H1 (cell line): Measurements from ENCODE around the gene RNF31. TPM values are rescaled to one million over a fixed set of nuclear protein-coding genes. Genes with fewer than 3 reads are reported as not detected.

Experiments
- CTCF ChIA-PET: fragments of 300-600 bp; sonication (Branson Sonifier 250); formaldehyde crosslinking; loops from one replicate; lab custom pipeline; 2021; ENCODE audit not compliant: partially characterized antibody; lab: Charles Lee
- POLR2A ChIA-PET: fragments of 300-600 bp; sonication (Branson Sonifier 250); formaldehyde crosslinking; loops from one replicate; lab custom pipeline; 2021; ENCODE audit warnings: inconsistent platforms; ENCODE audit not compliant: partially characterized antibody; lab: Charles Lee
- DNase-seq, 2 experiments: peaks; one replicate each; pipeline versions ENCODE4 v3.0.0 to v3.0.0-alpha.2; 2010 to 2022; ENCODE audit warnings: low spot score in 2 of 2, low read depth in 1 of 2, mixed read lengths in 1 of 2
- FAIRE-seq: peaks from 2 replicates; lab custom pipeline; 2011; peaks lifted over from hg19 to GRCh38; lab: Jason Lieb, UNC
- H2AFZ ChIP-seq: 2 replicates; pipeline ENCODE4 v1.8.1; 2012; ENCODE audit warnings: low read length, inconsistent platforms
- H2AK5ac ChIP-seq: 2 replicates; pipeline ENCODE4 v1.6.1; 2013; ENCODE audit warnings: low read depth, low read length
- H2BK120ac ChIP-seq: replicated peaks from 2 replicates; pipeline ENCODE3; 2013; ENCODE audit warnings: low read depth, low read length, inconsistent platforms
- H2BK12ac ChIP-seq: 2 replicates; pipeline ENCODE4 v1.6.1; 2013; ENCODE audit warnings: low read depth, low read length
- H2BK15ac ChIP-seq: 2 replicates; pipeline ENCODE4 v1.6.1; 2013; ENCODE audit warnings: low read length
- H2BK20ac ChIP-seq: 2 replicates; pipeline ENCODE4 v1.6.1; 2013; ENCODE audit warnings: low read length
- H2BK5ac ChIP-seq: 2 replicates; pipeline ENCODE4 v1.6.1; 2013; ENCODE audit warnings: low read depth, low read length
- H3K14ac ChIP-seq: 2 replicates; pipeline ENCODE4 v1.6.1; 2013; ENCODE audit warnings: inconsistent platforms; ENCODE audit not compliant: insufficient read length
- H3K18ac ChIP-seq: 2 replicates; pipeline ENCODE4 v1.6.1; 2013; ENCODE audit warnings: low read length; ENCODE audit errors: extremely low read depth
- H3K23ac ChIP-seq: 2 replicates; pipeline ENCODE4 v1.6.1; 2013; ENCODE audit warnings: inconsistent platforms; ENCODE audit not compliant: insufficient read length
- H3K23me2 ChIP-seq: 2 replicates; pipeline ENCODE4 v1.6.1; 2013; ENCODE audit warnings: low read depth, low read length
- H3K27ac ChIP-seq: 2 replicates; pipeline ENCODE4 v1.6.1; 2011; ENCODE audit warnings: low read depth, low read length, inconsistent platforms
- H3K27me3 ChIP-seq, 4 experiments: replicated peaks in 1 of 4; 1 replicate in 1 of 4; 2 replicates in 3 of 4; pipeline versions ENCODE4 v1.6.1 to v1.8.1; 2011 to 2013; ENCODE audit warnings: low read length in 3 of 4, mild to moderate bottlenecking in 3 of 4, inconsistent platforms in 2 of 4, mixed read lengths in 2 of 4, moderate library complexity in 1 of 4; ENCODE audit not compliant: control insufficient read depth in 3 of 4, insufficient read depth in 3 of 4; ENCODE audit errors: extremely low read depth in 1 of 4
- H3K36me3 ChIP-seq, 4 experiments: 2 replicates each; pipeline versions ENCODE4 v1.6.1 to v1.8.1; 2011 to 2013; ENCODE audit warnings: mild to moderate bottlenecking in 4 of 4, low read length in 3 of 4, moderate library complexity in 2 of 4, control low read depth in 1 of 4, inconsistent platforms in 1 of 4; ENCODE audit not compliant: insufficient read depth in 4 of 4, control insufficient read depth in 2 of 4
- H3K4ac ChIP-seq: replicated peaks from 2 replicates; pipeline ENCODE3; 2013; ENCODE audit warnings: low read length, low read depth, mixed read lengths, inconsistent platforms; ENCODE audit not compliant: insufficient read length
- H3K4me1 ChIP-seq, 4 experiments: replicated peaks in 1 of 4; 1 replicate in 1 of 4; 2 replicates in 3 of 4; pipeline versions ENCODE4 v1.6.1 to v1.8.1; 2011 to 2013; ENCODE audit warnings: low read length in 3 of 4, inconsistent platforms in 2 of 4, mixed read lengths in 1 of 4; ENCODE audit not compliant: insufficient read depth in 4 of 4, control insufficient read depth in 3 of 4
- H3K4me2 ChIP-seq, 2 experiments: 2 replicates each; pipeline versions ENCODE4 v1.6.1 to v1.8.1; 2011 to 2013; ENCODE audit warnings: low read depth in 2 of 2, low read length in 2 of 2, control low read depth in 1 of 2, inconsistent platforms in 1 of 2, mild to moderate bottlenecking in 1 of 2; ENCODE audit not compliant: insufficient read depth in 1 of 2
- H3K4me3 ChIP-seq, 4 experiments: fragments of 200-600, 300-600 bp in 1 of 4; sonication (generic), shearing (Covaris generic), sonication (Bioruptor Twin) in 1 of 4; 2 replicates each; pipeline versions ENCODE4 v1.5.1 to v1.8.1; 2011 to 2016; ENCODE audit warnings: low read length in 4 of 4, low read depth in 3 of 4, control low read depth in 2 of 4, inconsistent platforms in 2 of 4, mild to moderate bottlenecking in 2 of 4, mixed read lengths in 1 of 4, moderate library complexity in 1 of 4; ENCODE audit not compliant: insufficient read depth in 2 of 4; ENCODE audit errors: extremely low read depth in 1 of 4
- H3K56ac ChIP-seq: replicated peaks from 2 replicates; pipeline ENCODE3; 2013; ENCODE audit warnings: low read depth, mild to moderate bottlenecking, mixed read lengths, low read length, inconsistent platforms; ENCODE audit not compliant: insufficient read length
- H3K79me1 ChIP-seq: 2 replicates; pipeline ENCODE4 v1.6.1; 2013; ENCODE audit warnings: low read depth, low read length, control low read depth
- H3K79me2 ChIP-seq, 2 experiments: 2 replicates each; pipeline versions ENCODE4 v1.6.1 to v1.8.1; 2012 to 2013; ENCODE audit warnings: low read length in 2 of 2, mild to moderate bottlenecking in 2 of 2, inconsistent platforms in 1 of 2; ENCODE audit not compliant: insufficient read depth in 2 of 2, control insufficient read depth in 1 of 2
- H3K9ac ChIP-seq, 4 experiments: replicated peaks in 1 of 4; 1 replicate in 1 of 4; 2 replicates in 3 of 4; pipeline versions ENCODE4 v1.6.1 to v1.8.1; 2011 to 2013; ENCODE audit warnings: low read depth in 3 of 4, low read length in 3 of 4, control low read depth in 2 of 4, mild to moderate bottlenecking in 2 of 4, moderate library complexity in 2 of 4, inconsistent platforms in 1 of 4; ENCODE audit errors: extremely low read depth in 1 of 4
- H3K9me3 ChIP-seq, 2 experiments: 2 replicates each; pipeline versions ENCODE4 v1.6.1 to v1.8.1; 2012 to 2013; ENCODE audit warnings: mild to moderate bottlenecking in 2 of 2, moderate library complexity in 2 of 2, control low read depth in 1 of 2, inconsistent platforms in 1 of 2, low read depth in 1 of 2, low read length in 1 of 2, mixed read lengths in 1 of 2; ENCODE audit not compliant: insufficient read depth in 2 of 2
- H4K20me1 ChIP-seq, 2 experiments: replicated peaks in 1 of 2; 2 replicates each; pipeline versions ENCODE3 to v1.8.1; 2011 to 2013; ENCODE audit warnings: inconsistent platforms in 2 of 2, low read length in 2 of 2, mild to moderate bottlenecking in 1 of 2; ENCODE audit not compliant: insufficient read depth in 2 of 2, control insufficient read depth in 1 of 2
- H4K5ac ChIP-seq: 2 replicates; pipeline ENCODE4 v1.6.1; 2013; ENCODE audit warnings: low read length, low read depth, mixed read lengths, inconsistent platforms; ENCODE audit not compliant: insufficient read length
- H4K8ac ChIP-seq: 2 replicates; pipeline ENCODE4 v1.8.0; 2013; ENCODE audit warnings: mild to moderate bottlenecking, moderate library complexity, low read length, inconsistent platforms; ENCODE audit not compliant: insufficient read depth; ENCODE audit errors: extremely low read depth
- H4K91ac ChIP-seq: replicated peaks from 2 replicates; pipeline ENCODE3; 2013; ENCODE audit warnings: low read length, mixed read lengths, inconsistent platforms; ENCODE audit not compliant: insufficient read length
- BACH1 ChIP-seq: IDR thresholded peaks from 2 replicates; pipeline ENCODE4 v1.6.1; 2012; ENCODE audit warnings: low read length, improper control_type of control experiment
- CBX8 ChIP-seq: fragments of 300-800, 300-1000 bp; sonication (generic); IDR thresholded peaks from 2 replicates; pipeline ENCODE4 v1.7.1; 2016; ENCODE audit warnings: low read depth, low read length, borderline replicate concordance
- CHD2 ChIP-seq: IDR thresholded peaks from 2 replicates; pipeline ENCODE4 v1.6.1; 2012; ENCODE audit warnings: low read length, improper control_type of control experiment
- JUND ChIP-seq: IDR thresholded peaks from 2 replicates; pipeline ENCODE4 v1.6.1; 2011; ENCODE audit warnings: mild to moderate bottlenecking, improper control_type of control experiment, low read length
- SIRT6 ChIP-seq: IDR thresholded peaks from one replicate; pipeline ENCODE4 v1.7.1; 2012; ENCODE audit warnings: low read length, inconsistent platforms
- WGBS, 2 experiments: shearing (Covaris generic) in 1 of 2; methylation state at CpG; one replicate each; pipeline versions ENCODE4 v1.1.6 to v1.1.7; 2013 to 2015; ENCODE audit warnings: low lambda C conversion rate in 2 of 2, mixed read lengths in 2 of 2, inconsistent platforms in 1 of 2, low coverage in 1 of 2, missing lambda C conversion rate in 1 of 2; ENCODE audit not compliant: insufficient replicate concordance in 2 of 2, insufficient coverage in 1 of 2, insufficient read length in 1 of 2; ENCODE audit errors: extremely low coverage in 1 of 2, missing lambda C conversion rate in 1 of 2; 5-methylcytosine and 5-hydroxymethylcytosine counted together
- polyA plus RNA-seq, 7 experiments: library from polyadenylated mRNA; depleted of rRNA in 3 of 7; stranded (reverse) in 5 of 7; unstranded in 2 of 7; fragments of >200 nt in 5 of 7; fragments of 200-250 nt in 2 of 7; gene quantifications; 1 replicate in 5 of 7; 2 replicates in 1 of 7; 4 replicates in 1 of 7; pipeline versions ENCODE4 v1.2.1 to v1.2.3, GENCODE V29; 2011 to 2013; ENCODE audit warnings: missing spikeins in 2 of 7, mixed read lengths in 2 of 7
- total RNA-seq: library from RNA; stranded (reverse); fragmentation: NEBNext Ultra II Directional; extraction: Animal tissue kit (Norgen Biotek cat#: 25700); gene quantifications from 2 replicates; pipeline ENCODE4 v1.2.1, GENCODE V29; 2021

Gene RNF31
- total and polyA plus RNA-seq, 2 of the 8 experiments (the other 6 are each of a cell fraction or from before 2014, with no cell fraction given), result 17.5 to 72.0 TPM

DNA sequence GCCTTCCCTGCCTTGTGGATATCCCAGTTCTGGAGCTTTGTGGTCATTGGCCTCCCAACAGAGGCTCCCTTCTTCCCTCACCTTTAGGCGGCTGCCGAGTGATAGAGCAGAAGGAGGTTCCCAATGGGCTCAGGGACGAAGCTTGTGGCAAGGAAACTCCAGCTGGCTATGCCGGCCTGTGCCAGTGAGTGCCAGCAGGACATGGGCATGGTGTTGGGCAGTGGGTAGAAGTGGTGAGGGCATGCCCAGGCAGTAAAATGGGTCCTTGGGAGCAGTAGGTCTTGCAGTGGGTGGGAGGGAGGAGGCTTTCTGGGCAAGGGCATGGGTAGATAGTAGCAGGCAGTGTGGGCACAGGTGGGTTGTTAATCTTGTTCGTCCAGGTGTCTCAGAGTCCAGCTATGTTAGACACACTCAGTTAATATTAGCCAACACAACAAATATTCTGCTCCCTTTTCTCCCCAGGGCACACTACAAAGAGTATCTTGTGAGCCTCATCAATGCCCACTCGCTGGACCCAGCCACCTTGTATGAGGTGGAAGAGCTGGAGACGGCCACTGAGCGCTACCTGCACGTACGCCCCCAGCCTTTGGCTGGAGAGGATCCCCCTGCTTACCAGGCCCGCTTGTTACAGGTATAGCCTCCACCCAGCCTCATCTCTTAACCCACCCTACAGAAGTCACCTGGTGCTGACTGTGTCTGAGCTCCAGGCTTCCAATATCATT lies 12.6 kb downstream of the RNF31 start:
- H3K56ac ChIP-seq, result no peak overlapping the region
- no peaks in the 10 kb centered on the region for H3K79me1 ChIP-seq
- H3K23me2 ChIP-seq, result 0 out of 2 replicates have a peak, but pooled peaks cover 2% of the 10 kb centered on the region
- H2AK5ac ChIP-seq, result no peak overlapping the region
- peaks cover 2 to 16% of the 10 kb centered on the region in 2 experiments for H4K20me1 ChIP-seq
- no peak overlapping the region for H2BK120ac ChIP-seq
- H3K18ac ChIP-seq, result no peak overlapping the region
- H3K14ac ChIP-seq, result no peak overlapping the region
- H3K4ac ChIP-seq, result no peak overlapping the region
- H2AFZ ChIP-seq, result no peak overlapping the region
- CTCF ChIA-PET, result interaction anchor here (0.6 to 3.3 kb wide), 24 partner anchors 9 to 197 kb away, joined by 3 to 26 read pairs (median 6); partner anchors contain the start of genes CIDEB, DCAF11, IPO4 and NRL
- H3K79me2 ChIP-seq, result no peaks in the 10 kb centered on the region
- no peak for DNase-seq
- no peaks in the 10 kb centered on the region; a peak in 1 of 7 replicates for H3K27me3 ChIP-seq
- no peak overlapping the region for H4K91ac ChIP-seq
- H3K36me3 ChIP-seq, result peaks cover 24 to 44% (median 38%) of the 10 kb centered on the region in 4 experiments
- FAIRE-seq, result no peak
- H3K4me3 ChIP-seq, result no peak overlapping the region
- H3K9me3 ChIP-seq, result no peaks in the 10 kb centered on the region
- 91% methylated on average over 11 of the region's 11 CpGs; no CpG with 5 or more reads in 1 of the 2 experiments for WGBS, 2 experiments
- H3K9ac ChIP-seq, result no peak overlapping the region
- 0 out of 2 replicates have a peak overlapping the region, but pooled peaks have one; percentile 3 for H4K8ac ChIP-seq
- POLR2A ChIA-PET, result interaction anchor here (0.6 to 7.6 kb wide), 19 partner anchors 10 to 140 kb away, joined by 3 to 93 read pairs (median 11); partner anchors contain the start of genes CHMP4A, DCAF11, DHRS1 and EMC9
- H3K27ac ChIP-seq, result no peak overlapping the region
- H2BK15ac ChIP-seq, result no peak overlapping the region
- peaks cover 0 to 10% (median 2%) of the 10 kb centered on the region in 4 experiments; a peak in 3 of 7 replicates for H3K4me1 ChIP-seq
- H4K5ac ChIP-seq, result no peak overlapping the region
- no peak overlapping the region for H2BK5ac ChIP-seq
- no peak overlapping the region for H3K23ac ChIP-seq
- no peak overlapping the region for H2BK20ac ChIP-seq
- no peak overlapping the region for H3K4me2 ChIP-seq
- no peak overlapping the region for H2BK12ac ChIP-seq
- TF ChIP-seq CHD2, result no peak
- TF ChIP-seq JUND, result no peak
- no peak for TF ChIP-seq CBX8
- TF ChIP-seq BACH1, result no peak
- TF ChIP-seq SIRT6, result no peak
